Measurements from ENCODE around the gene B3GLCT. TPM values are rescaled to one million over a fixed set of nuclear protein-coding genes. Genes with fewer than 3 reads are reported as not detected.

The B3GLCT gene
- total RNA-seq (1 to 10 TPM; 7.8 to 8.3 TPM), polyA plus RNA-seq (1 to 10 TPM in 1 of 2 donors, under 1 TPM in 1; 0.88 to 2.1 TPM)
- long read RNA-seq, donor 1, full-length matches to known transcripts, result 6 of 16 reads
- long read RNA-seq, donor 1, partial matches to known transcripts, result 6 of 16 reads
- long read RNA-seq, donor 1, other reads (novel, unspliced or antisense), result 4 of 16 reads
- long read RNA-seq, donor 2, full-length matches to known transcripts, result 6 of 12 reads
- long read RNA-seq, donor 2, partial matches to known transcripts, result 2 of 12 reads
- long read RNA-seq, donor 2, other reads (novel, unspliced or antisense), result 4 of 12 reads

DNA sequence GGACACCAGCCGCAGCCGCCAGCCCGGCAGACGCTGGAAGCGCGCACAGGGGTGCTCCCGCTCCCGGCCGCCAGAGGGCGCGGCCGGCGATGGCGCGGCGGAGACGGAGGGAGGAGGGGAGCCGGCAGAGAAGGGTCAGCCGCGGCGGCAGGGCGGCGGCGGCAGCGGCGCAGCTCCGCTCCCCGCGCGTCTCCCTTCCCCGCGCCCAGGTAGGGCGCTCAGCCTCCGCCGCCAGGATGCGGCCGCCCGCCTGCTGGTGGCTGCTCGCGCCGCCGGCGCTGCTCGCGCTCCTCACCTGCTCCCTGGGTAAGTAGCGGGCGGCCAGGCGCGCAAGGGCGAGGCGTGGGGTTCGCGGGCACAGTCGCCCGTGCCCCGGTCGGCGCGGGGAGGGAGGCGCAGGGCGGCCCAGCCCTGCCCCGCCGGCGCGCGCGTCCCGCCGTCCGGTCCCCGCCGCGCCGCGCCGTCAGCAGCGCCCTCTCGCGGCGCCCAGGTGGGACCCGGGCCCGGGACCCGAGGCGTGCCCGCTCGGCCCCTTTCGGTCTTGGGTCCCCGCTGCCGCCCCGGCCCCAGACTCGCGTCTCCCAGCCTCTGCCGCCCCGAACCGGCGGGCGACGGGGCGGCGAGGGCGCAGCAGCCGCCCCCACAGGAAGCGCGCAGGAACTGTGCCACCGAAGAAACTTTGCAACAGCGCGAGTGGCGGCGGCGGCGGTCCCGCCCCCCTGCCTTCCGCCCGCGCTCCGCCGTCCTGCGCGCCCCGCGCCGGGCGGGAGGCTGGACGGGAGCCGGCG, at the start of gene B3GLCT:
B3GLCT (plus strand) TSS at position 127 of the 788 bp plus-strand sequence; CDS start at position 237, 110 bp downstream.
- 0 to 1% methylated on average over 18 to 126 of the region's 126 CpGs for WGBS, 2 donors
- DNase-seq (peak; percentile 84 to 94), ATAC-seq (ENCODE audit: low FRiP score) (peak; percentile 95)
- Histone ChIP-seq H3K4me1 (ENCODE audit: control insufficient read depth in 1 of 2, insufficient read depth in 2 of 2, low read length in 2 of 2) (no peaks in the 10 kb centered on the region), H3K27ac (ENCODE audit: low read depth in 1 of 2, low read length in 2 of 2) (peak within 1 kb of the TSS; percentile 83 to 87), H3K27me3 (ENCODE audit: control insufficient read depth in 1 of 2, insufficient read depth in 2 of 2, low read length in 1 of 2) (no peaks in the 10 kb centered on the region), H3K36me3 (ENCODE audit: control insufficient read depth in 1 of 2, insufficient read depth in 2 of 2, low read length in 1 of 2) (no peaks in the 10 kb centered on the region), H3K4me3 (ENCODE audit: low read length in 2 of 2) (peak within 1 kb of the TSS; percentile 90 to 91), H3K9me3 (ENCODE audit: control insufficient read depth, low read length) (no peaks in the 10 kb centered on the region)
- intact Hi-C loops (cut with DNase I), result loop anchor here in 1 of 2 donors (2.0 to 10.0 kb wide), 2 partner anchors 37 to 225 kb away; no protein-coding TSS in a partner anchor

DNA sequence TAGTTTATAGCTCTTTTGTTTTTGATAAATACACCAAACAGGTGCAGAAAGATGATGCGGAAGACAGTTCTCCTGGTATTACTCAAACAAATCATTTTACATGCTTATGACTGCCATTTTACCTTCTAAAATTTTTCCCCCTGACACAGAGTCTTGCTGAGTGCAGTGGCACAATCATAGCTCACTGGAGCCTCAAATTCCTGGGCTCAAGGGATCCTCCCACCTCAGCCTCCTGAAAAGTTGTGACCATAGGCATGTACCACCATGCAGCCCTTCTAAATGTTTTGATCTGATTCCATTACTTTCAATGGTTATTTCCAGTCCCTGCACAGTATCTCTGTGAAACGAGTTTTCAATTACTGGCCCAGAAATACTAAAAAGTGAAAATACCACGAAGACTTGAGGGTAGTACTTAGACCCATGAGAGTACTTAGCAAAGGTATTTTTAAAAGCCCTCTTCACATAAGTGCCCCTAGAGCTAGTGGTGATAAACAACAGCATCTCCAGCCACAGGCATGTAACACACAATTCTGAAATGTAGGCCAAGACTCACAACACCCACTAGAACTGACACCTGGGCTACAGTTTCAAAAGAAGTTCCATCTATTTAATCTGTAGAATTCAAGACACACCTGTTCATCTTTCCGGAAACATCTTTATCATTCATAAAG, 49.3 kb upstream of the B3GLCT start:
- Histone ChIP-seq H3K9me3 (ENCODE audit: control insufficient read depth, low read length) (no peaks in the 10 kb centered on the region), H3K4me3 (ENCODE audit: low read length in 2 of 2) (no peak overlapping the region), H3K27me3 (ENCODE audit: control insufficient read depth in 1 of 2, insufficient read depth in 2 of 2, low read length in 1 of 2) (no peaks in the 10 kb centered on the region), H3K4me1 (ENCODE audit: control insufficient read depth in 1 of 2, insufficient read depth in 2 of 2, low read length in 2 of 2) (no peaks in the 10 kb centered on the region), H3K27ac (ENCODE audit: low read depth in 1 of 2, low read length in 2 of 2) (no peak overlapping the region), H3K36me3 (ENCODE audit: control insufficient read depth in 1 of 2, insufficient read depth in 2 of 2, low read length in 1 of 2) (peaks cover 4 to 8% of the 10 kb centered on the region in 2 donors)
- ATAC-seq (ENCODE audit: low FRiP score), result no peak
- no peak for DNase-seq
- WGBS, 2 donors, result 92 to 95% methylated on average over 4 of the region's 4 CpGs
- intact Hi-C loops (cut with DNase I), result no loop called here

DNA sequence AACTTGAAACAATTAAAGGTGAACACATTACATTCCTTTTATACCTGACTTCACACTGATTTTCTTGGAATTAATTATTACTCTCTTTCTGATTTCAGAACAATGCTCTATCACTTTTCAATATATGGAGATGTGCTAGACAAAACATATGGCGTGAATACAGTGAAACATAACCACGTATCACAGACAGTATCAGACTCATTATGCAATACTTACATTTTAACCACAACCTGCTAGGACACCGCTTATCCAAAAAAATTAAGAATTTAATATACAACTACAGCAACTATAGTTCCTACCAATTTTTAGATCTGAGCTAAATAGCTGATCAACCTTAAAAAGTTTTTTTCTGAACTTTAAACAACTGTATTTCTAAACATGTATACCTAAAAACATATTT, 47.9 kb upstream of the B3GLCT start:
- Histone ChIP-seq H3K4me1 (ENCODE audit: control insufficient read depth in 1 of 2, insufficient read depth in 2 of 2, low read length in 2 of 2) (no peaks in the 10 kb centered on the region), H3K36me3 (ENCODE audit: control insufficient read depth in 1 of 2, insufficient read depth in 2 of 2, low read length in 1 of 2) (peaks cover 4 to 8% of the 10 kb centered on the region in 2 donors), H3K27ac (ENCODE audit: low read depth in 1 of 2, low read length in 2 of 2) (no peak overlapping the region), H3K4me3 (ENCODE audit: low read length in 2 of 2) (no peak overlapping the region), H3K27me3 (ENCODE audit: control insufficient read depth in 1 of 2, insufficient read depth in 2 of 2, low read length in 1 of 2) (no peaks in the 10 kb centered on the region), H3K9me3 (ENCODE audit: control insufficient read depth, low read length) (no peaks in the 10 kb centered on the region)
- WGBS, 2 donors, result 94 to 97% methylated on average over 3 of the region's 3 CpGs
- DNase-seq (no peak), ATAC-seq (ENCODE audit: low FRiP score) (no peak)
- intact Hi-C loops (cut with DNase I), result no loop called here

DNA sequence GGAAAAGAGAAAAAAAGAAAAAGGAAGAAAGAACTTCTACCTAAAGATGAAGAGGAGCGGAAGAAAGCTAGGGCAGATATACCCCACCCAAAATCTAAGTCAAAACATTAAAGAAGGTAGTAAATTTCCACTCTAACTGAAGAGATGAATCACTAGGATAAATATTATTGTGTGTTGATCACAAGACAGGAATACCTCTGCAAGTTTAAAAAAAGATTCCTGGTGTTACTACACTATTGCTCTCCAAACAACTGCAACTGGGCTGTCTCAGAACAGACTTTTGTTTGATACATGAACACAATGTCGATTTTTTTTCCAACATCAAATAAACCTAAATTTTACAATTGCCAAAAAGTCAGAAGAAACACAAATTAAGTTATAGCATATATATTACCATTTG, 44.8 kb upstream of the B3GLCT start:
- Histone ChIP-seq H3K9me3 (ENCODE audit: control insufficient read depth, low read length) (no peaks in the 10 kb centered on the region), H3K4me3 (ENCODE audit: low read length in 2 of 2) (no peak overlapping the region), H3K27ac (ENCODE audit: low read depth in 1 of 2, low read length in 2 of 2) (no peak overlapping the region), H3K27me3 (ENCODE audit: control insufficient read depth in 1 of 2, insufficient read depth in 2 of 2, low read length in 1 of 2) (no peaks in the 10 kb centered on the region), H3K4me1 (ENCODE audit: control insufficient read depth in 1 of 2, insufficient read depth in 2 of 2, low read length in 2 of 2) (no peaks in the 10 kb centered on the region), H3K36me3 (ENCODE audit: control insufficient read depth in 1 of 2, insufficient read depth in 2 of 2, low read length in 1 of 2) (peaks cover 0 to 4% of the 10 kb centered on the region in 2 donors)
- ATAC-seq (ENCODE audit: low FRiP score) (no peak), DNase-seq (no peak)
- intact Hi-C loops (cut with DNase I), result no loop called here
- 94 to 97% methylated on average over 2 of the region's 2 CpGs for WGBS, 2 donors

DNA sequence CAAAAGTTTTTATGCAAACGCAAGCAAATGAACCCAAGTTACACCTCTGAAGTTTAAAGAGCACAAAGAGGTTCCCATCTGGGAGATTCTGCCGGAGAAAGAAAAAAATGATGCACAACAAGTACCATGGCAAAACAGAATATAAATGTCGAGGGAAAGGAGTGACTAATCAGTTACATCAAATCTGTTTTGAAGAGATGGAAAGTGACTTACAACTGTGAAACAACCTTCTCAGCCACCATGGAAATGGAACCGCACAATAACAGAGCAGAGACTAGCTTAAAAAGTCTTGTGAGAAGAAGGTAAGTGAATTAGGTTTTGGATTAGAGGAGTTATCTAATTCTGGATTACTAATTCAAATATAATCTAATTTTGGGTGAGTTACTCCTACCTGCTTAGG, 40.5 kb upstream of the B3GLCT start:
- DNase-seq, result no peak
- H3K9me3 ChIP-seq (ENCODE audit: control insufficient read depth, low read length), result no peaks in the 10 kb centered on the region
- intact Hi-C loops (cut with DNase I), result no loop called here
- H3K27me3 ChIP-seq (ENCODE audit: control insufficient read depth in 1 of 2, insufficient read depth in 2 of 2, low read length in 1 of 2), result no peaks in the 10 kb centered on the region
- no peak overlapping the region for H3K27ac ChIP-seq (ENCODE audit: low read depth in 1 of 2, low read length in 2 of 2)
- no peaks in the 10 kb centered on the region for H3K4me1 ChIP-seq (ENCODE audit: control insufficient read depth in 1 of 2, insufficient read depth in 2 of 2, low read length in 2 of 2)
- ATAC-seq (ENCODE audit: low FRiP score), result no peak
- WGBS, 2 donors, result 87 to 91% methylated on average over 4 of the region's 4 CpGs
- no peak overlapping the region for H3K4me3 ChIP-seq (ENCODE audit: low read length in 2 of 2)
- H3K36me3 ChIP-seq (ENCODE audit: control insufficient read depth in 1 of 2, insufficient read depth in 2 of 2, low read length in 1 of 2), result no peaks in the 10 kb centered on the region

DNA sequence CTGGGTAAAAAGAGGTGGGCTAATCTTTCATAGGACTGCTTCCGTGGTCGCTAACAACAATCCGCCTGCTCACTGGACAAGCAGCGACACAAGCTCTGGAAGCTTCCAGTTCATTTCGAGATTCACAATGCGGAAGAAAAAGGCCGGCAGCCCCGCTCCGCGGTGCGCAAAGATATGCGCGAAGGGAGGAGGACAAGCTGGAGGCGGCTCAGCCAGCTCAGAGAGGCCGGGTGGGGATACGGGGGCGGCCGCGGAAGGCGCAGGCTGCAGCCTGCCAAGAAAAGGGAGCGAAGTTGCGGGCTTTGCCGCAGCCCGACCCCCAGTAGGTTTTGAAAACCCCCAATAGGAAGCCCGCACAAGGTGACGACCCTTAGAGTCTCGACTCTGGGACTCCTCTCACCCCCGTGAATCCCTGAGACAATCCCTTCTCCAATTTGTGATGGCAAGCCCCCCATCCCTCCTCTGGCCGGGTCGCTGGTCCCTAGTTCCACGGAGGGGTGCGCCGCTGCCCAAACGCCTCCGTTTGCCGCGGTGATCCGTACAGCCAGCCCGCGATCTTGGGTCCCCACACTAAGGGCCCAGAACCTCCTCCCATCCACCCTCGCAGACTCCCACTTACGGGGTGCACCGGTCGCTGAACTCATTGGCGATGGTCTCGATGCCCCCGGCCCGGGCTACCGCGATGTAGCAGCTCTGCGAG, 38.8 kb upstream of the B3GLCT start:
- H3K27me3 ChIP-seq (ENCODE audit: control insufficient read depth in 1 of 2, insufficient read depth in 2 of 2, low read length in 1 of 2), result no peaks in the 10 kb centered on the region
- intact Hi-C loops (cut with DNase I), result no loop called here
- no peaks in the 10 kb centered on the region for H3K36me3 ChIP-seq (ENCODE audit: control insufficient read depth in 1 of 2, insufficient read depth in 2 of 2, low read length in 1 of 2)
- ATAC-seq (ENCODE audit: low FRiP score) (peak; percentile 55), DNase-seq (peak; percentile 79 to 88)
- H3K4me3 ChIP-seq (ENCODE audit: low read length in 2 of 2), result peak overlapping the region; percentile 60 to 68
- peak overlapping the region; percentile 11 to 87 for H3K27ac ChIP-seq (ENCODE audit: low read depth in 1 of 2, low read length in 2 of 2)
- no peaks in the 10 kb centered on the region for H3K9me3 ChIP-seq (ENCODE audit: control insufficient read depth, low read length)
- H3K4me1 ChIP-seq (ENCODE audit: control insufficient read depth in 1 of 2, insufficient read depth in 2 of 2, low read length in 2 of 2), result no peaks in the 10 kb centered on the region
- 0 to 1% methylated on average over 51 of the region's 51 CpGs for WGBS, 2 donors

DNA sequence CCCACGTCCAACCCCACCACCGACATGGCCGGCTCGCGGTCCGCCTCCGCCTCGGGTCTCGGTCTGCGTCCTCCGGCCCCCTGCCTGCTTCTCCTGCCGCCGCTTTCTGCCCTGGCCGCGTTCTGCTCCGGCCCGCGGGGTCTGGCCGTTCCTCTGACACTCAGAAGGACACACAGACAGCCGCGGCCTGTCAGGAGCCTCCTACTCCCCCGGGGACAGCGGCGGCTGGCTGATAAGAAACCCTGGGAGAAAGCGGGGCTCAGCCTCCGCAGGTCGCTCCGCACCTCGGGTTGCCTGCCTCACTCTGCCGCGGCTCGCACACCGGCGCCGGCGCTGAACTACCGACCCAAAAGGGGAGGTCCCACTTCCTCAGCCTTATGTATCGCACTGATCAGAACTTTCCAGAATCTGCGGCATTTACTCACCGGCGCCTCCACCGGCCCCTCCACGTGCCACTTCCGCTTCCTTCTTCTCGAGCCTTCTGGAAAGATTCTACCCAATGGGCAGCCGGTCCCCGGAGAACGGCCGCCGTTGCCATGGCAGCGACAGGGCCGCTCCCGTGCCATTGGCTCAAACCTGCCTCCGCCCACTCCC, 38.1 kb upstream of the B3GLCT start, which contains the start of gene HSPH1:
HSPH1 (minus strand) TSS at position 348 of the 594 bp plus-strand sequence; CDS start at position 26, 322 bp downstream.
- Histone ChIP-seq H3K9me3 (ENCODE audit: control insufficient read depth, low read length) (no peaks in the 10 kb centered on the region), H3K4me1 (ENCODE audit: control insufficient read depth in 1 of 2, insufficient read depth in 2 of 2, low read length in 2 of 2) (no peaks in the 10 kb centered on the region), H3K4me3 (ENCODE audit: low read length in 2 of 2) (peak within 1 kb of the TSS; percentile 60 to 68), H3K36me3 (ENCODE audit: control insufficient read depth in 1 of 2, insufficient read depth in 2 of 2, low read length in 1 of 2) (no peaks in the 10 kb centered on the region), H3K27me3 (ENCODE audit: control insufficient read depth in 1 of 2, insufficient read depth in 2 of 2, low read length in 1 of 2) (no peaks in the 10 kb centered on the region), H3K27ac (ENCODE audit: low read depth in 1 of 2, low read length in 2 of 2) (peak within 1 kb of the TSS; percentile 35 to 87)
- WGBS, 2 donors, result 0% methylated on average over 46 to 54 of the region's 54 CpGs
- peak; percentile 97 for ATAC-seq (ENCODE audit: low FRiP score)
- intact Hi-C loops (cut with DNase I), result loop anchor here in 1 of 2 donors (2.0 kb wide), 2 partner anchors 39 to 545 kb away; partner anchors contain the start of gene USPL1
- DNase-seq, result peak; percentile 99 to 100

Data from aorta (tissue), 5 donors.